Glutamatergic neuron (in vitro differentiated cells): ENCODE data around the gene HESX1. TPM values are rescaled to one million over a fixed set of nuclear protein-coding genes. Genes with fewer than 3 reads are reported as not detected.

ENCODE experiments used
- DNase-seq: peaks from one replicate; pipeline ENCODE4 v3.0.0; 2022
- H3K27ac Mint-ChIP-seq: one replicate; pipeline ENCODE4 v1.8.0; 2020; ENCODE audit warnings: mild to moderate bottlenecking, mixed read lengths, inconsistent platforms; ENCODE audit not compliant: unreplicated experiment
- H3K27me3 Mint-ChIP-seq: one replicate; pipeline ENCODE4 v1.8.0; 2020; ENCODE audit warnings: mild to moderate bottlenecking, moderate library complexity, mixed read lengths, inconsistent platforms; ENCODE audit not compliant: unreplicated experiment
- H3K36me3 Mint-ChIP-seq: one replicate; pipeline ENCODE4 v1.8.0; 2020; ENCODE audit warnings: mild to moderate bottlenecking, mixed read lengths, inconsistent platforms; ENCODE audit not compliant: unreplicated experiment
- H3K4me1 Mint-ChIP-seq: one replicate; pipeline ENCODE4 v1.8.0; 2020; ENCODE audit warnings: mild to moderate bottlenecking, low read depth, mixed read lengths, inconsistent platforms; ENCODE audit not compliant: unreplicated experiment
- H3K4me3 Mint-ChIP-seq: one replicate; pipeline ENCODE4 v1.8.0; 2020; ENCODE audit warnings: mild to moderate bottlenecking, mixed read lengths, inconsistent platforms; ENCODE audit not compliant: unreplicated experiment
- H3K9me3 Mint-ChIP-seq: one replicate; pipeline ENCODE4 v1.8.0; 2020; ENCODE audit warnings: mild to moderate bottlenecking, moderate library complexity, mixed read lengths, inconsistent platforms; ENCODE audit not compliant: unreplicated experiment
- total RNA-seq: library from RNA; stranded (reverse); fragmentation: NEBNext Ultra II Directional; extraction: Animal tissue kit (Norgen Biotek cat#: 25700); gene quantifications from one replicate; pipeline ENCODE4 v1.2.1, GENCODE V29; 2021; ENCODE audit not compliant: unreplicated experiment
- TF ChIP-seq, protein P1 (sequence below): fragments of 200-600 bp; sonication (generic); IDR thresholded peaks from one replicate; pipeline ENCODE4 v1.5.0; 2021; ENCODE audit not compliant: partially characterized antibody, unreplicated experiment

HESX1 gene
- total RNA-seq, 1 donor from 2014 or later = not detected

DNA sequence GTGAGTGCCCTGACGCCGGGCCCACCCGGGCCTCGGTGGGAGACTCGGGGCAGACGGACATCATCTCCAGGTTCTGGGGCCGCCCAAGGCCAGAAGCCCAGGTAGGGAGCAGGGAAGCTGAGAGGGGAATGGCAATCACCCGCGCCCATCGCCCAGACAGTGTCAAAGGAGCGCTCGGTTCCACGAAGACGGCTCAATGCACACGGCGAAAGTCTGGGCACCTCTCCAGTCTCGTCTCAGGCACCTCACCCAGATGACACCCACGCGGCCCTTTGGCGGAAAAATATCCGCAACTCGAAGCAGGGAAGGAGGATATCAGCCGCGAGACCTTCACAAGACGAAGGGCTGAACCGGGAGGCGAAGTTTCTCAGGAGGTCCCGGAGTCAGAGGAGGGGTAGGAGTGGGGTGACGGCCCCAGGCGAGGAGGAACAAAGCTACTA lies 35.5 kb downstream of the HESX1 start:
- H3K27me3 Mint-ChIP-seq = peaks cover 20% of the 10 kb centered on the region
- peak; percentile 33 for DNase-seq
- peaks cover 3% of the 10 kb centered on the region for H3K36me3 Mint-ChIP-seq
- TF ChIP-seq, protein P1, sequence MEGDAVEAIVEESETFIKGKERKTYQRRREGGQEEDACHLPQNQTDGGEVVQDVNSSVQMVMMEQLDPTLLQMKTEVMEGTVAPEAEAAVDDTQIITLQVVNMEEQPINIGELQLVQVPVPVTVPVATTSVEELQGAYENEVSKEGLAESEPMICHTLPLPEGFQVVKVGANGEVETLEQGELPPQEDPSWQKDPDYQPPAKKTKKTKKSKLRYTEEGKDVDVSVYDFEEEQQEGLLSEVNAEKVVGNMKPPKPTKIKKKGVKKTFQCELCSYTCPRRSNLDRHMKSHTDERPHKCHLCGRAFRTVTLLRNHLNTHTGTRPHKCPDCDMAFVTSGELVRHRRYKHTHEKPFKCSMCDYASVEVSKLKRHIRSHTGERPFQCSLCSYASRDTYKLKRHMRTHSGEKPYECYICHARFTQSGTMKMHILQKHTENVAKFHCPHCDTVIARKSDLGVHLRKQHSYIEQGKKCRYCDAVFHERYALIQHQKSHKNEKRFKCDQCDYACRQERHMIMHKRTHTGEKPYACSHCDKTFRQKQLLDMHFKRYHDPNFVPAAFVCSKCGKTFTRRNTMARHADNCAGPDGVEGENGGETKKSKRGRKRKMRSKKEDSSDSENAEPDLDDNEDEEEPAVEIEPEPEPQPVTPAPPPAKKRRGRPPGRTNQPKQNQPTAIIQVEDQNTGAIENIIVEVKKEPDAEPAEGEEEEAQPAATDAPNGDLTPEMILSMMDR = no peak
- H3K9me3 Mint-ChIP-seq = peaks cover 6% of the 10 kb centered on the region
- peaks cover 15% of the 10 kb centered on the region for H3K4me1 Mint-ChIP-seq
- peak overlapping the region; percentile 90 for H3K27ac Mint-ChIP-seq
- peak overlapping the region; percentile 96 for H3K4me3 Mint-ChIP-seq

GRCh38 chr3:57163751-57164150 lies 36.0 kb downstream of the HESX1 start:
- Mint-ChIP-seq H3K36me3 (peaks cover 3% of the 10 kb centered on the region), H3K4me1 (peaks cover 17% of the 10 kb centered on the region), H3K4me3 (peak overlapping the region; percentile 96), H3K27ac (no peak overlapping the region), H3K27me3 (peaks cover 20% of the 10 kb centered on the region), H3K9me3 (peaks cover 6% of the 10 kb centered on the region)
- no peak for DNase-seq
- TF ChIP-seq, protein P1 = no peak

DNA sequence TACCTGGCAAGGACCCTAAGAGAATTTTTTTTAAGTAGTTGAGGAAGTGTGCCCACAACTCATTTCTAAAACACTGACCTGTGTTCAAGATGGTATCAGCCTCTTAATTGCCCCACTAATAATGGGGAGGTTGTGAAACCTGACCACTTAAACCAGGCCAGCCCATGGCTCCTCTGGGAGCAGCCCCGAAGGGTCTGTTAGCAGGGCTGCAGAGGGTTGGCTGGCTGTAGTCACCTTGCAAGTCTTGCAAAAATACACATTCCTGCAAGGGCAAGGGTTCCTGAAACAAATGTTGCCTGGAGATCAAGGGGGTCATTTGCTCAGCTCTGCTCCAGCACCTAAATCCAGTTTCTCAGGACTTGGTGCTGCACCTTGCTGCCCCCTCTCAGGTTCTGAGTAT lies 37.9 kb downstream of the HESX1 start:
- TF ChIP-seq, protein P1 = no peak
- H3K9me3 Mint-ChIP-seq = peaks cover 6% of the 10 kb centered on the region
- no peak overlapping the region for H3K4me3 Mint-ChIP-seq
- H3K27ac Mint-ChIP-seq = no peak overlapping the region
- peak; percentile 23 for DNase-seq
- peaks cover 20% of the 10 kb centered on the region for H3K27me3 Mint-ChIP-seq
- H3K36me3 Mint-ChIP-seq = peaks cover 3% of the 10 kb centered on the region
- H3K4me1 Mint-ChIP-seq = peaks cover 20% of the 10 kb centered on the region

- H3K4me3 Mint-ChIP-seq = peak overlapping the region; percentile 12
- peaks cover 16% of the 10 kb centered on the region for H3K27me3 Mint-ChIP-seq
- no peak for DNase-seq
- peaks cover 3% of the 10 kb centered on the region for H3K36me3 Mint-ChIP-seq
- H3K9me3 Mint-ChIP-seq = peaks cover 9% of the 10 kb centered on the region
- H3K27ac Mint-ChIP-seq = no peak overlapping the region
- TF ChIP-seq, protein P1 = no peak
- H3K4me1 Mint-ChIP-seq = peaks cover 20% of the 10 kb centered on the region
These were observed 38.8 kb downstream of the HESX1 start for GRCh38 chr3:57160765-57161538.

- DNase-seq = no peak
- Mint-ChIP-seq H3K9me3 (peaks cover 7% of the 10 kb centered on the region), H3K27me3 (peaks cover 12% of the 10 kb centered on the region), H3K4me1 (peaks cover 20% of the 10 kb centered on the region), H3K36me3 (peaks cover 3% of the 10 kb centered on the region), H3K4me3 (peak overlapping the region; percentile 12), H3K27ac (no peak overlapping the region)
- TF ChIP-seq, protein P1 = no peak
These were observed 39.6 kb downstream of the HESX1 start for GRCh38 chr3:57160076-57160764.
